C4-2B (cell line): ENCODE results near the gene SND1.

Experiments
- ZFX ChIP-seq: fragments of 450-650 bp; IDR thresholded peaks from 2 replicates; pipeline ENCODE4 v1.6.1; 2017
- TF ChIP-seq, protein P1 (sequence below): fragments of 450-650 bp; conservative IDR thresholded peaks from 2 replicates; pipeline ENCODE4 v1.5.1; 2017; ENCODE audit warnings: mild to moderate bottlenecking

GRCh38 chr7:127647636-127648035 lies 4.4 kb upstream of the SND1 start:
- TF ChIP-seq, protein P1, sequence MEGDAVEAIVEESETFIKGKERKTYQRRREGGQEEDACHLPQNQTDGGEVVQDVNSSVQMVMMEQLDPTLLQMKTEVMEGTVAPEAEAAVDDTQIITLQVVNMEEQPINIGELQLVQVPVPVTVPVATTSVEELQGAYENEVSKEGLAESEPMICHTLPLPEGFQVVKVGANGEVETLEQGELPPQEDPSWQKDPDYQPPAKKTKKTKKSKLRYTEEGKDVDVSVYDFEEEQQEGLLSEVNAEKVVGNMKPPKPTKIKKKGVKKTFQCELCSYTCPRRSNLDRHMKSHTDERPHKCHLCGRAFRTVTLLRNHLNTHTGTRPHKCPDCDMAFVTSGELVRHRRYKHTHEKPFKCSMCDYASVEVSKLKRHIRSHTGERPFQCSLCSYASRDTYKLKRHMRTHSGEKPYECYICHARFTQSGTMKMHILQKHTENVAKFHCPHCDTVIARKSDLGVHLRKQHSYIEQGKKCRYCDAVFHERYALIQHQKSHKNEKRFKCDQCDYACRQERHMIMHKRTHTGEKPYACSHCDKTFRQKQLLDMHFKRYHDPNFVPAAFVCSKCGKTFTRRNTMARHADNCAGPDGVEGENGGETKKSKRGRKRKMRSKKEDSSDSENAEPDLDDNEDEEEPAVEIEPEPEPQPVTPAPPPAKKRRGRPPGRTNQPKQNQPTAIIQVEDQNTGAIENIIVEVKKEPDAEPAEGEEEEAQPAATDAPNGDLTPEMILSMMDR, result no peak
- TF ChIP-seq ZFX, result no peak
